GM10266 (cell line): Measurements from ENCODE around the gene CLEC16A.

Experiments used
- DNase-seq: peaks from one replicate; pipeline ENCODE4 v3.0.0; 2012; ENCODE audit errors: extremely low spot score
- TF ChIP-seq, protein P1 (sequence below): IDR thresholded peaks from 2 replicates; pipeline ENCODE4 v1.5.1; 2012; ENCODE audit warnings: mild to moderate bottlenecking, low read depth; ENCODE audit not compliant: control insufficient read depth, insufficient read depth; ENCODE audit errors: missing control alignments

Gene CLEC16A

DNA sequence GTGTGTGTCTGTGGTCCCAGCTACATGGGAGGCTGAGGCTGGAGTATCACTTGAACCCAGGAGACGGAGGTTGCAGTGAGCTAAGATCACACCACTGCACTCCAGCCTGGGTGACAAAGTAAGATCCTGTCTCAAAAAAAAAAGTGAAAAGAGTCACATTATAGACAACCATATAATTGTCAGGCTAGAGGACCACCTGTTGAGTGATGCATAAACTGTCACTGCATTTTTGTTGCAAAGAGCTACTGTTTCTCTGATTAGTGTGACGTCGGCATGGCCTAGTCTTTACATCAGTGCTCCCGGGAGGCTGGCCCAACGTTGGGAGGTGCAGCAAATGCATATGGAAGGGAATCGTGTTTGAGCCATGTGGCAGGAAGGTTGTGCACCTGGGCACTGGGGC lies 50.2 kb downstream of the CLEC16A start:
- TF ChIP-seq, protein P1, sequence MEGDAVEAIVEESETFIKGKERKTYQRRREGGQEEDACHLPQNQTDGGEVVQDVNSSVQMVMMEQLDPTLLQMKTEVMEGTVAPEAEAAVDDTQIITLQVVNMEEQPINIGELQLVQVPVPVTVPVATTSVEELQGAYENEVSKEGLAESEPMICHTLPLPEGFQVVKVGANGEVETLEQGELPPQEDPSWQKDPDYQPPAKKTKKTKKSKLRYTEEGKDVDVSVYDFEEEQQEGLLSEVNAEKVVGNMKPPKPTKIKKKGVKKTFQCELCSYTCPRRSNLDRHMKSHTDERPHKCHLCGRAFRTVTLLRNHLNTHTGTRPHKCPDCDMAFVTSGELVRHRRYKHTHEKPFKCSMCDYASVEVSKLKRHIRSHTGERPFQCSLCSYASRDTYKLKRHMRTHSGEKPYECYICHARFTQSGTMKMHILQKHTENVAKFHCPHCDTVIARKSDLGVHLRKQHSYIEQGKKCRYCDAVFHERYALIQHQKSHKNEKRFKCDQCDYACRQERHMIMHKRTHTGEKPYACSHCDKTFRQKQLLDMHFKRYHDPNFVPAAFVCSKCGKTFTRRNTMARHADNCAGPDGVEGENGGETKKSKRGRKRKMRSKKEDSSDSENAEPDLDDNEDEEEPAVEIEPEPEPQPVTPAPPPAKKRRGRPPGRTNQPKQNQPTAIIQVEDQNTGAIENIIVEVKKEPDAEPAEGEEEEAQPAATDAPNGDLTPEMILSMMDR: no peak

DNA sequence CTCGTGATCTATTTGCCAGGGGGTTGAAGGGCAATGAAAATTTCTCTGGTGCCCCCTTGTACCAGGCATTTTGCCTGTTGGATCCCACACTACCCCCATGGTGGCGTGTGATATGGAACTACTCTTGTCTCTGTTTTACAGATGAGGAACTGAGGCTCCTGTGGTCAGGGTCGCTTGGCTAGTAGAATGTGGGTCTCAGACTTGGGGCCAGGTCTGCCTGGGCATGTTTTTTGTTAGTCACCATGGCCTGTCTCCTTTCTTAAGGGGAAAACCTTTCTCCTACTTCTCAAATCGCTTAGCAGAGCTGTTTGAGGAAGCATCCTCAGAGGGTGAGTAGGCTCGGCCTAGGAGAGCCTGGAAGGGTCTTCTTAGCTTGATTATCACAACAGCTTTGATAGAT lies 51.2 kb downstream of the CLEC16A start:
- TF ChIP-seq, protein P1: no peak
- no peak for DNase-seq

More for the DNA sequence above, 50.2 kb downstream of the CLEC16A start:
- DNase-seq: no peak

DNA sequence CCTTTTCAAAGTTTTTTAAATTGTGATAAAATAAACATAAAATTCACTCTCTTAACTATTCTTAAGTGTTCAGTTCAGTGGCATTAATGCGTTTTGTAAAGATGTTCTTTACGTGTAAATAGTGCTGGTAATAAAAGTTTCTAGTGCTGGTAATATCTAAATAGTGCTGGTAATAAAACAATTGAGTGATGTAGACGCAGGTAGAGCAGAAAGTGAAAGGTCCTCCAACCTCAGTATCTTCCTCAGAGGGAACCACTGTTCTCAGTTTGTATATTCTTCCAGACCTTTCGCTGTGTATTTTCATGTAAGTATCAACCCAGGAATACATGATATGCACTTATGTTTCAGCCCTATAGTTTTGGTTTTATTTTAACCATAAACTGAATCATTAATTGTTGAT lies 53.1 kb downstream of the CLEC16A start:
- TF ChIP-seq, protein P1: no peak
- DNase-seq: no peak

DNA sequence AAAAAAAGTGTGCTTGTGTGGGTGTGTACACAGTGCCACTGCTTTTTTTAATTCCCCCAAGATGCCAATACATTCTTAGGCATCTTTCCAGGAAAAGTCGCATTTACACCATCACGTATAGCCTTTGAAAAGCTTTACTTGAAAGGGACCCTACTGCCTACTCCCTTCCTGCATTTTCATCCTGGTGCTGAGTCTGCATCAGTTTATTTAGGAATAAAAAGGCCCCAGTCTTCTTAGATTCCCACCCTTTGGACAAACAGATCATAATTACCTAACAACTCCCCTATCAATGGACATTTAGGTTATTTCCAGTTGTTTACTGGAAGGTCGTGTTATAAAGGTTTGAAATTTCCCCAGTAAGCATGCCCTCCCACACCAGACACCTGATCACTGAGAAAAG lies 54.9 kb downstream of the CLEC16A start:
- TF ChIP-seq, protein P1: no peak
- DNase-seq: no peak

DNA sequence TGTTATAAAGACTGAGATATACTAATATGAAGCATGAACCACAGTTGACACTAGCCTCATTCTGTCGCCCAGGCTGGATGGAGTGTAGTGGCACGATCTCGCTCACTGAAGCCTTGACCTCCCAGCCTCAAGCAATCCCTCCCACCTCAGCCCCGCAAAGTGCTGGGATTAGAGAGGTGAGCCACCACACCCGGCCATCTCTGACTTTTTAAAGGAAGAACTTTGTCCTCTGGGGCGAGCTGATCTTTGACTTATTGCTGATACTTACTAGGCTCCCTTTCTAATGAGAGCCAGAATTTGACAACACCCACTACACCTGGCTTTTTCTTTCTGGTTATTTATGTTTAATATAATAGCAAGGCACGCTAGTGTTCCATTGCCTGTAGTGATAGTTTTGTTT lies 57.2 kb downstream of the CLEC16A start:
- no peak for DNase-seq
- TF ChIP-seq, protein P1: no peak

DNA sequence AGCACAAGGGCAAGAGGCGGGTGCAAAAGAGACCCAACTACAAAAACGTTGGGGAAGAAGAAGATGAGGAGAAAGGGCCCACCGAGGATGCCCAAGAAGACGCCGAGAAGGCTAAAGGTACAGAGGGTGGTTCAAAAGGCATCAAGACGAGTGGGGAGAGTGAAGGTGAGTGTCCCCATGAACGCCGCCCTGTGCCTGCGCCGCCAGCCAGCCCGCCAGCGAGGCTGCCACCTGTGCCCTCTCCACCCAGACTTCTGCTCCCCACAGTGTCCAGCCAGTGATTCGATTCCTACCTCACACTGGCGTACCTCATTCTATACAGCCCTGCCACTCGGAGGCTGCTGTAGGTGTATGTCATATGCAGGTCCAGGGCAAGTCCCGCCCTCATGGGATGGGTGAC lies 58.8 kb downstream of the CLEC16A start:
- no peak for DNase-seq
- TF ChIP-seq, protein P1: no peak

DNA sequence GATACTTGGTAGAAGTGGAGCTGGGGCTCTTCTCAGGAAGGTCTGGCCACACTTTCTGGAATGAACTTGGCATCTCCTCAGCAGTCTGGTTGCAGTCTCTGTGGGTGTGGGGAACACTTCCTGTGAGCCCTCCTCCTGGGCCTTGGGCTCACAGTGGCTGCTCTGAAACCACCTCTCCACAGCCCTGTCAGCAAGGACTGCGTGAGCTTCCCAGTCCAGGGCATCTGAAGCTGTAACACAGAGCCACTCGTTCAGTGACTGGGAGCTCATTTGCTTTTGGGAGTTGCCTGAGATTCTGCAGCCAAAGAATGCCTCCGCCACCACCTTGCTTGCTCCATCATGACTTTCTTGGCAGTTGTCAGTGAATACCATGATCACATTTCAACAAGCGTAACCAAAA lies 60.0 kb downstream of the CLEC16A start:
- TF ChIP-seq, protein P1: no peak
- no peak for DNase-seq
